HG02571 (cell line): ENCODE measurements around the gene RBM47.
"Not testable (repeated sequence)": the region's sequence is repeated elsewhere in the genome, so short reads cannot be mapped to it uniquely, and the experiment has no call there.

Source experiments
- ATAC-seq: cut with Tn5 transposase; IDR thresholded peaks from one replicate; pipeline ENCODE4 v1.9.1; 2021; ENCODE audit warnings: mild to moderate bottlenecking, moderate library complexity; ENCODE audit not compliant: unreplicated experiment

RBM47 gene

DNA sequence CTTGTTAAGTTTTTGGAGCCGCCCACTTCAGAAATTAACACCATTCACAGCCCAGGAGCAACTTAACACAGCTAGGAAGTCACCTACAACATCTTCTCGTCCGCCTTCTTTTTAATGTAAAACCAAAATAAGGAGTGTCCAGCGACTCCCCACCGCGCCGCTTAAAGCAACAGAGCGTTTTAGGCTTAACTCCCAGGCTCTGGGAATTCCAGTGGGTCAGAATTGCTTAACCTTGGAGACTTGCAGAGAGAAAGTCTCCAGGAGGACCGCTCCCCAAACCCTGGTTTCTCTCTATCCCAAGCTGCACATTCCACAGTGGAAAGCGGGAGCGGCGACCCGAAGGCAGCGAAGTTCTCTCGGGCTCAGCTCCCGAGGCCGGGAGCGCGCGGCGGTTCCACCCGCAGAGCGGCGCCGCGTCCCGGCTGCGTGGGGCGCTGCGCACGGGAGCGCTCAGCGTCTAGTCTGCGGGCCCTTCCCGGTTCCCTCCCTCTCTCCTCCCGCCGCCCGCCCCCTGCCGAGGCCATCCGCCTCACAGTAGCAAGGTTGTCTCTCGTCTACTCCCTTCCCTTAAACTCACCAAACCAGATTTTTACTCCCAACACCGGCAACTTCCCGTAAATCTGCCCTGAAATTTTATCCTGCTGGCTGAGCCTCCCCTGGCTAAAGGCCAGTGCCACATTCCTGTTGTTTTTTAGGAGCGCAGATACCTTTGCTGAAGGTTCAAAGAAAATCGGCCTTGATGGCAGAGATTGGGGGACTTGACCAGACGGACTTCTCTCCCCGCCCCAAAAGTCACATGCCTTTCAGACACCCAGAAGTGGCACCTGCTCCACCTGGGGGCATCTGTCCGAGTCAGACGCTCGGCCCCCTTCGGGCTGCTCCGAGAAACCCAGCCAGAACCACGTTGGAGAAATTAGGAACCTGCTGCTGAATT, at the start of gene RBM47:
Gene RBM47 (minus strand): TSS at position 464 of the 934 bp plus-strand sequence. CDS start 190,971 bp downstream, outside the sequence.
- ATAC-seq, result peak; percentile 46

- no peak for ATAC-seq
Observed at GRCh38 chr4:40678421-40678820, 48.8 kb upstream of the RBM47 start.

GRCh38 chr4:40675166-40675565, 45.5 kb upstream of the RBM47 start:
- ATAC-seq, result no peak

- peak; percentile 63 for ATAC-seq
Observed at GRCh38 chr4:40672528-40673522, 43.2 kb upstream of the RBM47 start.

DNA sequence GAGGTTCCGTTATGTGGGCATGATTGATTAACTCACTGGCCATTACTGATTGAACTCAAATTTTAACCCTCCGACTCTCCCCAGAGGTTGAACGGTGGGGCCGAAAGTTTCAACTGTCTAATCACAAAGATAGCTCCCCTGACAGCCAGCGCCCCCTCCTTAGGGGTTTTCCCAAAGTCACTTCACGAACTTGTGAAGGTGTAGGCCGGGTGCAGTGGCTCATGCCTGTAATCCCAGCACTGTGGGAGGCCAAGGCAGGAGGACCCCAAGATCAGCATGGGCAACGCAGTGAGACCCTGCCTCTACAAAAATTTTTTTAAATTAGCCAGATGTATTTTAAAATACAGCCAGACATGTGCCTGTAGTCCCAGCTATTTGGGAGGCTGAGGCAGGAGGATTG, 39.8 kb upstream of the RBM47 start:
- no peak for ATAC-seq

- ATAC-seq, result no peak
Observed at GRCh38 chr4:40665842-40666241, 36.2 kb upstream of the RBM47 start.

GRCh38 chr4:40662962-40663604, 33.4 kb upstream of the RBM47 start:
- ATAC-seq, result peak; percentile 80

DNA sequence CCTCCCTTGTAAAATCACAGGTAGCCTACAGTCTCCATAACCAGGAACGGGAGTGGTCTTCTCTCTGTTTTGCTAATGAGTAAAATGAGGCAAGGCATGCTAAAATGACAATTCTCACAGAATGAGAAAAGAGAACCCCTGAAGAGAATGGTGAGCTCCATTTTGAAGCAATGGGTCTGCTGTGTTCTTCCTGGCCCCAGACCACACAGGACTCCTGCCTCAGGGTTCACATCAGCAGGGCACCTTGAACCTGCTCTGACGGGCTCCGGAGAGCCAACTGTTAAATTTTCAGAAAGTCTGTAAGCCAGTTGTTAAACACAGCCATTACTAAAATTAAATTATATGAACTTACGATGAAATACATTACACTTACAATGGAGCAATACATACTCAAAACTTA, 32.1 kb upstream of the RBM47 start:
- ATAC-seq, result no peak

DNA sequence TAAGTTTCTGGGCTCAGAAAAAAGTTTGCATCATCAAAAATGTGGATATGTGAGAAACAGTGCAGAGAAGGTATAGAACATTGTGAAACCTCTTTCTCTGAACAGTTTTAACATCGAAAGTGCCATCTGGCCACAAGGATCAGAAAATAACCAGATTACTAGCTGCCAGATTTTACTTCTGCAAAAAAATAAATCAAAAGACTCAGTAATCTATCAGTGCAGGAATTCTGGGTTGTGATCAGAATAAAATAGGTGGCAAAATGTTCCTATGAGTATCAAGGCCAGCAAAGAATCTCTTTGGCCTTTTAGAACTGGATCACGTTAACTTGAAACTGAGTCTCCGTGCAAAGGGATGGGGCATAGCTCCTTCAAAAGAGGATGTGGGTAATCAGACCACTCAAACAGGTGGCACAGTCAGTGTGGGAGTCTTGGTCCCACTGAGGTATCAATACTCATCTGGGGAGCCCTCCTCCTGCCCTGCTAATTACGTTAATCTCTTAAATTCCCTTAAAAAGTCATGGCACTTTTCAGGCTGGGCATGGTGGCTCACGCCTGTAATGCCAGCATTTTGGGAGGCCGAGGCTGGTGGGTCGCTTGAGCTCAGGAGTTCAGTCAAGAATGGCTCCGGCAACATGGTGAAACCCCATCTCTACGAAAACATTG, 26.7 kb upstream of the RBM47 start:
- peak; percentile 91 for ATAC-seq

- ATAC-seq, result no peak
Observed at GRCh38 chr4:40651280-40651679, 21.6 kb upstream of the RBM47 start.

- ATAC-seq, result no peak
Observed at GRCh38 chr4:40649321-40649720, 19.7 kb upstream of the RBM47 start.

DNA sequence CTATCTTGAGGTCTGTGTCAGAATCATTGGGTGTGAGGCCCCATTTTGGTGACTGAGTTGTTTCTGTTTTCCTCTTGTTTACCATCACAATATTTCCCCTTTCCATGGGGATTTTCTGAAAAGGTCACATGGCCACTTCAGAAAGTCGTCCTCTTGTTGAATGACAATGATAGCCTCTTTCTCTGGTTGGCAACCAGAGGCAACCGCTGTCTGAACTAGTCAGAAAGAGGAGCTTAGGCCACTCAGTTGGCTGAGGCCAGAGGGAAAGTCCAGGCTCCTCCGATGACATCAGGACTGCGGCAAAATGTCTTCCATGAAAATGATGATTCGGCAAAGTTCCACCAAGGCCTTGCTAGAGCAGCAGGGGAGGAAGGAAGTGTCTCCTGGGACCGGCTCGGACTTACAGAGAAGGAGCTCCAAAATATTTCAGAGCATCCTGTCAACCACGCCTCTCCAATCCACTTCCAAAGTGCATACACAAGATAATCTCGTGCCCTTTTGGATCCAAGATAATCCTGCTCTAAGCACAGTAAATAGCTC, 19.1 kb upstream of the RBM47 start:
- no peak for ATAC-seq

- no peak for ATAC-seq
Observed at GRCh38 chr4:40648131-40648530, 18.5 kb upstream of the RBM47 start.

DNA sequence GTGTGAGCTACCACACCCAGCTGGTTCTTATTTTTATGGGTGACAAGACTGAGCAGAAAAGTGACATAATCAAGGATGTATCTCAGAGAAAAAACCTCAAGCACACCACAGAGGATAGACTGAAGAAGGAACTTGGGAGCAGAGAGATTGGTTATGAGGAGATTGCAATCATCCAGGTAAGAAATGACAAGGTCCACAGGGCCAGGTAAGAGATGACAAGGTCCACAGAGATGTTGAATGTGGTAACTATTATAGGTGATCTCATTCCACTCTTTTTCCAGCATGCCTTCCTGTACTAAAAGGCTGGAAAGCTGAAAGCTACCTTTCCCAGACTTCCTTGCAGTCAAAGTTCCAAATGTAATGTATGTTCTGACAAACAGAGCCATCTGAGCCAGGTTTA, 15.9 kb upstream of the RBM47 start:
- no peak for ATAC-seq

DNA sequence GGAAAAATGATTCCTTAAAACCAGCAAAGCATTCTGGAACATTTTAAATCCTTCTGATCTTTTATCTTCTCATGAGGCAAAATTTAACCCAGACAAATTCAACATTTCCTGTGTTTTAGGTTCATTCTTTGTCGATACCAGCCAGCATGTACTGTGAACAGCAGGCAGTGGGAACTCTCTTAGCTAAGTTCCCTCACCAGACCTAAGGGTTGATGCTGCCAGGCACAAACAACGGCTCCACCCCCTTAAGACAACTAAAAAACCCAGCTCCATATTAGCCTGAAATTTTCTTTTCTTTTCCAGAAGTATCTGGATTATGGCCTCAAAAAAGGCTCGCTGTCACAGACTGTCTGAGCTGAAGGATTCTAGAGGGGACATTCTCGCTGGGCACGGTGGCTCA, 2.4 kb upstream of the RBM47 start:
- ATAC-seq, result no peak

GRCh38 chr4:40630335-40631021, 814 bp upstream of the RBM47 start:
- peak; percentile 50 for ATAC-seq

DNA sequence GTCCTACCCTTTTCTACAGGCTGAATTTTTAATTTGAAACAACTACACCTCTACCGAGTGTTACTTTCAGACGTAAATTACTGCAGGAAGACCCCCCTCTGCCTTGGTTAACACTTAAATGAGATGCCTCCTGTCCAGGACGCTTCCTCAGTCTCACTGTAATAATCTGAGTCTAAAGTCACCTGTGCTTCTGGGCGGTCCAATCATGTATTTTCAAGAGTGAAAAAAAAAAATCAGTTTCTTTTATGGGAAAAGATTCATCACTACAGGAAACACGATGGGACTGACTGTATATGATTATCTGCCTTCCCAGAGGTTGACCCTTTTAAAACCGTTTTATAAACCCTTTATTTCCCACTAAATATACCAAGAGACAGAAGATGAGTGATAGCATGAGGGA, 776 bp downstream of the RBM47 start:
- ATAC-seq, result no peak

GRCh38 chr4:40628407-40628806, 1.3 kb downstream of the RBM47 start:
- ATAC-seq, result not testable (repeated sequence)

DNA sequence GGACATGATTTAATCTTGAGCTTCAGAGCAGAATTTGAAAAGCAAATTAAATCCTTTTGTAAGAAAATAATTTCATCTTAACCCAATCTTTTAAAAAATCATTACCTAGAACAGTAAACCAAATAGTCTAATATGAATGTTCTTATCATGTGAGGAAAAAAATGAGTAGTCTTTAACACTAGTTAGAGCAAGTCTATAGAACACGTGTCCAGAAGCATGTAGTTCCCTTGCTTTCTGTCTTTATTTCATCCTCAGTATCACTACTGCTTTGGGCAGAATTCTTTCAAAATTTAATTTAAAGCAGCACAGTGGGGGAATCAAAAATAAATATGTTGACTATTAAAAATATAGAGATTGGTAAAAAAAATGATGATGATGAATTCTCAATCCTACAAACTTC, 2.1 kb downstream of the RBM47 start:
- no peak for ATAC-seq
